GM12874 (cell line): ENCODE data around the gene EIF2D.

Source experiments
- TF ChIP-seq, protein P1 (sequence below): IDR thresholded peaks from 2 replicates; pipeline ENCODE4 v1.5.1; 2011; ENCODE audit warnings: low read depth, mild to moderate bottlenecking, control low read depth, low read length, moderate library complexity; ENCODE audit not compliant: insufficient read depth

EIF2D gene

DNA sequence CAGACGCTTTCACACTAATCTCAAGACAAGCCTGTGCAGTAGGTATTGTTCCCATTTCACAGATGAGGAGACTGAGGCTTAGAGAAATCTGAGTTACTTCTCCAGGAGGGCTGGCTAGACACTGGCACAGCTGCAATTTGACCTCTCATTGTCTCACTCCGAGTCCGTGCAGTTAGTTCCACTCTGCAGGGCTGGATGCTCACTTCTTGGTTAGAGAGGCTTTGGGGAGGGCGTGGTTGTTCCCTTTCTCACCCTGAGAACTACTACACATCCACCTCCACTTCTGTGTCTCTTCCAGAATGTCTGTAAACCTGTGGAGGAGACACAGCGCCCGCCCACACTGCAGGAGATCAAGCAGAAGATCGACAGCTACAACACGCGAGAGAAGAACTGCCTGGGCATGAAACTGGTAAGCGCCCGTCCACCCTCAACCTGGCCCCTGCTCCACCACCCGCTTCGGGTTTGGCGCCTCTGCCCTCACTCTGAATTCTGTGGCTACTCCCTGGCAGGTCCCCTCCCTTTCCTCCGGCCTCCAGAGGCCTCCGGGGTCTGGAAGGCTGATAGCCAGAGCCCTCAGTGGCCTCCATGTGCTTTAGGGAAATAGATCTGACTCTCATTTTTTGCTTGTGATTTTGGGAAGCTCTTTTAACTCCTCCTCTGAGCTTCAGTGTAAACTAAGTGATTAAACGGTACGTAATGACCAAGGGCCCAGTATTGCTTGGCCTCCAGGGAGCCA, 29.1 kb downstream of the EIF2D start:
- TF ChIP-seq, protein P1, sequence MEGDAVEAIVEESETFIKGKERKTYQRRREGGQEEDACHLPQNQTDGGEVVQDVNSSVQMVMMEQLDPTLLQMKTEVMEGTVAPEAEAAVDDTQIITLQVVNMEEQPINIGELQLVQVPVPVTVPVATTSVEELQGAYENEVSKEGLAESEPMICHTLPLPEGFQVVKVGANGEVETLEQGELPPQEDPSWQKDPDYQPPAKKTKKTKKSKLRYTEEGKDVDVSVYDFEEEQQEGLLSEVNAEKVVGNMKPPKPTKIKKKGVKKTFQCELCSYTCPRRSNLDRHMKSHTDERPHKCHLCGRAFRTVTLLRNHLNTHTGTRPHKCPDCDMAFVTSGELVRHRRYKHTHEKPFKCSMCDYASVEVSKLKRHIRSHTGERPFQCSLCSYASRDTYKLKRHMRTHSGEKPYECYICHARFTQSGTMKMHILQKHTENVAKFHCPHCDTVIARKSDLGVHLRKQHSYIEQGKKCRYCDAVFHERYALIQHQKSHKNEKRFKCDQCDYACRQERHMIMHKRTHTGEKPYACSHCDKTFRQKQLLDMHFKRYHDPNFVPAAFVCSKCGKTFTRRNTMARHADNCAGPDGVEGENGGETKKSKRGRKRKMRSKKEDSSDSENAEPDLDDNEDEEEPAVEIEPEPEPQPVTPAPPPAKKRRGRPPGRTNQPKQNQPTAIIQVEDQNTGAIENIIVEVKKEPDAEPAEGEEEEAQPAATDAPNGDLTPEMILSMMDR, result no peak

DNA sequence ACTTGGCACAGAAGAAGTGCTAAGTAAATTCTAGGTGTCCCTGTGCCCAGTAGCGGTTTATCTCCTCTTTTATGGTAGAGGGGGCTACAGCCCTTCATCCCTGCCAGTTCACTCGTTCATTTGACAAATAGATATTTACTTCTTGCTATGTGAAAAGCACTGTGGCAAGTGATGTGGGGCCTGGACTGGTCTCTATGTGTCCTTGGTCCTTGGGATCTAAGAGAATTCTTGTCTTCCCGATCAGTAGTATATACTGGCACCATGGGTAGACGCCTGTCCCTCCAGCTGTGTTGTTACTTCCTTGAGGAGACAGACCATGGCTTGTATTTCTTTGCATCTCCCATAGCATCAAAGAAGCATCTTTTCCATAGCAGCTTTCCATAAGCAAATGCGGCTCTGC, 29.7 kb downstream of the EIF2D start:
- TF ChIP-seq, protein P1, result no peak

DNA sequence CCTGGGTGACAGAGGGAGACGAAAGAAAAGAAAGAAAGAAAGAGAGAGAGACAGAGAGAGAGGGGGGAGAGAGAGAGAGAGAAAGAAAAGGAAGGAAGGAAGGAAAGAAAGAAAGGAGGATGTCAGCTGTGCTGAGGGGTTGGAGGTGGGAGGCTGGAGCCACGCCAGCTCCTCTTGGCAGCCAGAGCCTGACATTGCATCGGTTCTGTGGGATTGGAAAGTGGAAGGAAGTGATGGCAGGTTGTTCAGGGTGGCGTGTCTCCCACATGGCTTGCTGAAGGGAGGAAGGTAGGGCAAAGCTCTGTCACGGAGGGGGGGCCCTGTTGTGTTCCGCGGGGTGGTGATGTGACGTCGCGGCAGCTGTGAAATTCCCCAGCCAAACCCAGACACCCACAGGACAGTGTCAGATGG, 30.7 kb downstream of the EIF2D start:
- TF ChIP-seq, protein P1, result no peak

DNA sequence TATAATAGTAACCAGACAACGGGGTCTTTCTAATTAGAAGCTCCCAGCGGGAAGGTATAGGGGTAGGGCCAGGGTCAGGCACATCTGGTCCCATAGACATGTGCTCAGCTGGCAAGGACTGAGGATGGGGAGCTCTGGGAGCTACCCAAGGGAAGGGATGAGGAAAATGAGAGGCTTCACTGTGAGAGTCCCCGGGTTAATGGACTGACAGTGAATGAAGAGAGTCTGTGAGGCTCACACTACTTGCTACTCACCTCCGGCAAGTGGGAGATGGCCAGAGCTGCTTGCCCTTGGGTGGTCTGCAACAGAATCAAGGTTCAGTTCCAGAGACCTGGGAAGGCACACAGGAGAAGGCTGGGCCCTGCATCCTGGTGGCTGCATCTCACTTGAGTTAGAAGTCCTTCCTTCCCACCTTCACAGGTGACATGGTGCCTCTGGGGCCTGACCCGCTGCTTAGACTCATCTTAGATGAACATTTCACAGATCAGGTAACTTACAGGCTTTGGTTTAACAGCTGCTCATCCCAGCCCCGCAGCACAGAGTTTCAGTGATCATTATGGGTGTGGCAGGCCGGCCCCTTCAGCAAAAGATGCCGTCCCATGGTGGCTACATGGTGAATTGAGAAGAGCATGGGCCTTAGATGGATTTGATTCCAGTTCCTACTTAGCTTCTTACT, 31.7 kb downstream of the EIF2D start:
- TF ChIP-seq, protein P1, result no peak

DNA sequence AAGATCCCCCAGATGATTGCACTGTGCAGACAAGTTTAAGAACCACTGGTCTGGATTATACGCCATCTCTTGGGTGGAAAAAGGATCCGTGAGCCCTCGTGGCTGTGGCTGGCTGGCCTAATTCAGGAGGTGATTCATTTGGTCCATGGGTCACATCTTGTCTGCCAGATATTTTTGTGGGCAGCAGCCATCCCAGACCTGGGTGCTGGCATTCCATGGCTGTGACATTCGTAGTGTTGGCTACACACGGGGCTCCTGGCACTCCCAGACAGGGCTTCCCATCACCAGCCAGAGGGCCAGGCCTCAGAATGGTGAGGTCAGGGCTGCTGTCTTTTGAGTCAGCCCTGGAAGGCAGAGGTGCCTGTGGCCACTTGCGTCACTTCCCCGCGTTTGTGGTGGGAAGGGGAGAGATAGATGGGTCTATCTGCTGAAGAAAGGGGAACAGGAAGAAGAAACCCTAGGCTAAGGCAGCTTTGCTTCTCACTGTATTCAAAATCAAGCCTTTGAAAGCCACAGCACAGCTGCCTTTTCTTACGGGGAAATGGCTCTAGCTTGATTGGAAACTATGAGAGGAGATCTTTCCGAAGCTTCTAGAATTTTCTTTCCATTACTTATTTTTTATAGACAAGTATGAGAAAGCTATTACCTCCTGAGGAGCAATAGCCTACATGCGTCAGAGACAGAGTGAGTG, 32.4 kb downstream of the EIF2D start:
- TF ChIP-seq, protein P1, result no peak

DNA sequence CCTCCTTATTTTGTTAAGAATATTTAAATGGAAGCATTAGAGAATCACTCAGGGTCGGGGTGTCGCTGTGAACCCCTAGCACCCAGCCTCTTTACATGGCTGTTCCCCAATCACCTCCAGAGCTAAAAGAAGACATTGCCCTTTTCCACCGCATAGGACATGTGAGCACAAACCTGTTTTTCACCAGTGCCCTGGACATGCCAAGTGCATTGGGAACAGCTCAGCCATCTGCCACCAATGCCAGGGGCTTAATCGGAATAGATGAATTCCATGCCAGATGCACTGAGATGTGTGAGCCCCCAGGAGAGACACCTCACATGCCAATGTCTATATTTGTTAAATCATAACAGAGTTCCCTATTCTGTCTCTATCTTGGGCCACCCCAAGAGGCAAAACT, 33.3 kb downstream of the EIF2D start:
- TF ChIP-seq, protein P1, result no peak
